Choroid plexus epithelial cell (primary cell): ENCODE data around the gene BCKDK.
A peak's percentile ranks its signal among the peaks of the same experiment; 100 is the strongest.
"Not testable (repeated sequence)": the region's sequence is repeated elsewhere in the genome, so short reads cannot be mapped to it uniquely, and the experiment has no call there.

Source experiments
- DNase-seq: peaks from one replicate; pipeline ENCODE4 v3.0.0-alpha.2; 2010; ENCODE audit warnings: low read depth
- H3K4me3 ChIP-seq: 2 replicates; pipeline ENCODE4 v1.5.1; 2011; ENCODE audit warnings: low read depth, mild to moderate bottlenecking, control low read depth, low read length, moderate library complexity
- CTCF ChIP-seq: conservative IDR thresholded peaks from 2 replicates; pipeline ENCODE4 v1.5.1; 2011; ENCODE audit warnings: low read depth, mild to moderate bottlenecking, control low read depth, inconsistent platforms, low read length, moderate library complexity

BCKDK gene

GRCh38 chr16:31094424-31095120 lies 13.6 kb upstream of the BCKDK start, which contains the start of gene VKORC1:
VKORC1 (minus strand) TSS chr16:31094797; CDS start chr16:31094729, 68 bp downstream.
- DNase-seq = peak; percentile 99
- TF ChIP-seq CTCF = no peak
- peak within 1 kb of the TSS; percentile 95 for H3K4me3 ChIP-seq

- DNase-seq = peak; percentile 71
- no peak for TF ChIP-seq CTCF
Measured at GRCh38 chr16:31099860-31100638, 8.1 kb upstream of the BCKDK start.

GRCh38 chr16:31100876-31101641 lies 7.1 kb upstream of the BCKDK start:
- peak; percentile 22 for DNase-seq
- H3K4me3 ChIP-seq = not testable (repeated sequence)

More at GRCh38 chr16:31099860-31100638, 8.1 kb upstream of the BCKDK start:
- H3K4me3 ChIP-seq = no peak overlapping the region

- peak overlapping the region; percentile 16 for H3K4me3 ChIP-seq
- TF ChIP-seq CTCF = peak; percentile 76
- DNase-seq = peak; percentile 49
Measured at GRCh38 chr16:31105677-31106213, 2.4 kb upstream of the BCKDK start.

- no peak for TF ChIP-seq CTCF
- H3K4me3 ChIP-seq = no peak overlapping the region
- no peak for DNase-seq
Measured at GRCh38 chr16:31106509-31107464, 1.4 kb upstream of the BCKDK start.

GRCh38 chr16:31107465-31107867 lies 720 bp upstream of the BCKDK start:
- H3K4me3 ChIP-seq = no peak overlapping the region
- no peak for TF ChIP-seq CTCF
- DNase-seq = no peak
